Suprapubic skin (tissue), 4 donors: ENCODE results near the gene C1orf122. TPM values are rescaled to one million over a fixed set of nuclear protein-coding genes. Genes with fewer than 3 reads are reported as not detected.

Experiments used
- DNase-seq, 2 donors: peaks; one replicate each; pipeline ENCODE4 v3.0.0-alpha.2; 2019; ENCODE audit warnings: low spot score in 2 of 2
- H3K27ac ChIP-seq: fragments of 200-600 bp; sonication (generic); one replicate; pipeline ENCODE4 v1.5.1; 2019
- H3K27me3 ChIP-seq: fragments of 200-600 bp; sonication (generic); one replicate; pipeline ENCODE4 v1.5.1; 2019
- H3K36me3 ChIP-seq: fragments of 200-600 bp; sonication (generic); one replicate; pipeline ENCODE4 v1.5.1; 2019
- H3K4me1 ChIP-seq: fragments of 200-600 bp; sonication (generic); one replicate; pipeline ENCODE4 v1.5.1; 2019
- H3K4me3 ChIP-seq: fragments of 200-600 bp; sonication (generic); one replicate; pipeline ENCODE4 v1.5.1; 2019; ENCODE audit warnings: mild to moderate bottlenecking
- H3K9me3 ChIP-seq: fragments of 200-600 bp; sonication (generic); one replicate; pipeline ENCODE4 v1.5.1; 2019
- CTCF ChIP-seq, 2 donors: fragments of 200-600 bp in 1 of 2; fragments of 450-650 bp in 1 of 2; sonication (generic) in 1 of 2; IDR thresholded peaks; one replicate each; pipeline ENCODE4 v1.5.1; 2016 to 2019; ENCODE audit warnings: antibody characterized with exemption in 2 of 2, mild to moderate bottlenecking in 1 of 2, moderate library complexity in 1 of 2
- EP300 ChIP-seq: sonication (generic); formaldehyde crosslinking; IDR thresholded peaks from one replicate; pipeline ENCODE4 v1.6.1; 2017; ENCODE audit warnings: antibody characterized with exemption
- POLR2A ChIP-seq, 2 donors: fragments of 450-650 bp; IDR thresholded peaks; one replicate each; pipeline ENCODE4 v1.6.1; 2017; ENCODE audit warnings: antibody characterized with exemption in 2 of 2, mild to moderate bottlenecking in 2 of 2, moderate library complexity in 2 of 2
- POLR2AphosphoS5 ChIP-seq, 3 donors: sonication (generic); formaldehyde crosslinking; IDR thresholded peaks; one replicate each; pipeline ENCODE4 v1.6.1; 2017; ENCODE audit warnings: antibody characterized with exemption in 3 of 3
- WGBS: methylation state at CpG from one replicate; pipeline ENCODE4 v1.1.5; 2018; 5-methylcytosine and 5-hydroxymethylcytosine counted together
- total RNA-seq, 4 donors: library from RNA; depleted of rRNA; stranded (reverse); fragments of >200 nt; gene quantifications; one replicate each; pipeline ENCODE4 v1.1.0, GENCODE V29; 2016

C1orf122 gene
- total RNA-seq, 4 donors from 2014 or later: 27.7 to 54.5 (median 41.2) TPM

- Histone ChIP-seq H3K4me1 (peaks cover 24% of the 10 kb centered on the region), H3K36me3 (peaks cover 8% of the 10 kb centered on the region), H3K9me3 (no peaks in the 10 kb centered on the region), H3K27me3 (peaks cover 13% of the 10 kb centered on the region), H3K27ac (no peak overlapping the region), H3K4me3 (peak overlapping the region; percentile 71)
- no peak for DNase-seq
- 25% methylated on average over 12 of the region's 59 CpGs for WGBS
- TF ChIP-seq EP300: no peak
- no peak for TF ChIP-seq POLR2A (IDR thresholded peaks at IDR 0.05)
- TF ChIP-seq POLR2AphosphoS5 (IDR thresholded peaks at IDR 0.05): no peak
- no peak for TF ChIP-seq CTCF (IDR thresholded peaks at IDR 0.05)
Observed at GRCh38 chr1:37794372-37795339, 12.9 kb upstream of the C1orf122 start.

GRCh38 chr1:37795340-37796125 lies 12.1 kb upstream of the C1orf122 start:
- Histone ChIP-seq H3K9me3 (no peaks in the 10 kb centered on the region), H3K27me3 (peaks cover 5% of the 10 kb centered on the region), H3K4me1 (peaks cover 24% of the 10 kb centered on the region), H3K4me3 (no peak overlapping the region), H3K36me3 (peaks cover 14% of the 10 kb centered on the region), H3K27ac (no peak overlapping the region)
- 30% methylated on average over 20 of the region's 22 CpGs for WGBS
- DNase-seq: no peak
- TF ChIP-seq POLR2AphosphoS5 (IDR thresholded peaks at IDR 0.05) (no peak), EP300 (no peak), CTCF (IDR thresholded peaks at IDR 0.05) (no peak), POLR2A (IDR thresholded peaks at IDR 0.05) (no peak)

GRCh38 chr1:37797750-37798345 lies 9.7 kb upstream of the C1orf122 start:
- Histone ChIP-seq H3K36me3 (peaks cover 38% of the 10 kb centered on the region), H3K9me3 (no peaks in the 10 kb centered on the region), H3K4me1 (peaks cover 24% of the 10 kb centered on the region), H3K27me3 (peaks cover 5% of the 10 kb centered on the region), H3K4me3 (no peak overlapping the region), H3K27ac (no peak overlapping the region)
- no peak for TF ChIP-seq EP300
- TF ChIP-seq CTCF (IDR thresholded peaks at IDR 0.05): no peak
- TF ChIP-seq POLR2A (IDR thresholded peaks at IDR 0.05): no peak
- TF ChIP-seq POLR2AphosphoS5 (IDR thresholded peaks at IDR 0.05): no peak
- no peak for DNase-seq
- WGBS: 87% methylated on average over 3 of the region's 3 CpGs

GRCh38 chr1:37802439-37802838 lies 5.2 kb upstream of the C1orf122 start:
- DNase-seq: no peak
- WGBS: 94% methylated on average over 1 of the region's 1 CpG
- Histone ChIP-seq H3K9me3 (no peaks in the 10 kb centered on the region), H3K36me3 (peaks cover 75% of the 10 kb centered on the region), H3K27me3 (no peaks in the 10 kb centered on the region), H3K4me3 (no peak overlapping the region), H3K4me1 (peaks cover 11% of the 10 kb centered on the region), H3K27ac (no peak overlapping the region)
- TF ChIP-seq POLR2AphosphoS5 (IDR thresholded peaks at IDR 0.05) (no peak), POLR2A (IDR thresholded peaks at IDR 0.05) (no peak), EP300 (no peak), CTCF (IDR thresholded peaks at IDR 0.05) (no peak)
